Measurements from ENCODE around the gene TFF3. TPM values are rescaled to one million over a fixed set of nuclear protein-coding genes. Genes with fewer than 3 reads are reported as not detected.

Gene TFF3
- total RNA-seq, 4 donors from 2014 or later, result 0.64 to 4.7 (median 0.89) TPM

- no peaks in the 10 kb centered on the region for H3K27me3 ChIP-seq
- ATAC-seq, result no peak
- no peaks in the 10 kb centered on the region for H3K9me3 ChIP-seq
- peaks cover 0 to 71% of the 10 kb centered on the region in 2 donors for H3K36me3 ChIP-seq
- no peak overlapping the region for H3K4me3 ChIP-seq
- H3K4me1 ChIP-seq, result no peaks in the 10 kb centered on the region
- TF ChIP-seq POLR2A (IDR thresholded peaks at IDR 0.05), result no peak
- no peak for TF ChIP-seq CTCF (IDR thresholded peaks at IDR 0.05 in 4 of 5, conservative IDR thresholded peaks at IDR 0.05 in 1 of 5)
- no peak overlapping the region for H3K27ac ChIP-seq
- intact Hi-C loops (cut with DNase I; ENCODE audit: low total_unique reads), result no loop called here
- in situ Hi-C loops (cut with MboI; ENCODE audit: low sequenced_read_pairs in 4 of 4), result no loop called here
- no peak for DNase-seq
Measured at GRCh38 chr21:42285569-42286245, 29.5 kb downstream of the TFF3 start.

GRCh38 chr21:42282715-42283114, 32.5 kb downstream of the TFF3 start:
- no peaks in the 10 kb centered on the region for H3K27me3 ChIP-seq
- no peaks in the 10 kb centered on the region for H3K9me3 ChIP-seq
- TF ChIP-seq CTCF (IDR thresholded peaks at IDR 0.05 in 4 of 5, conservative IDR thresholded peaks at IDR 0.05 in 1 of 5) (no peak), POLR2A (IDR thresholded peaks at IDR 0.05) (no peak)
- no peaks in the 10 kb centered on the region for H3K4me1 ChIP-seq
- peaks cover 0 to 55% of the 10 kb centered on the region in 2 donors for H3K36me3 ChIP-seq
- in situ Hi-C loops (cut with MboI; ENCODE audit: low sequenced_read_pairs in 4 of 4), result no loop called here
- H3K4me3 ChIP-seq, result no peak overlapping the region
- H3K27ac ChIP-seq, result no peak overlapping the region
- no peak for DNase-seq
- intact Hi-C loops (cut with DNase I; ENCODE audit: low total_unique reads), result no loop called here
- ATAC-seq, result no peak

- peaks cover 0 to 49% of the 10 kb centered on the region in 2 donors for H3K36me3 ChIP-seq
- H3K4me1 ChIP-seq, result no peaks in the 10 kb centered on the region
- no peak overlapping the region for H3K4me3 ChIP-seq
- intact Hi-C loops (cut with DNase I; ENCODE audit: low total_unique reads), result no loop called here
- no peaks in the 10 kb centered on the region for H3K27me3 ChIP-seq
- no peak for DNase-seq
- in situ Hi-C loops (cut with MboI; ENCODE audit: low sequenced_read_pairs in 4 of 4), result no loop called here
- no peaks in the 10 kb centered on the region for H3K9me3 ChIP-seq
- ATAC-seq, result no peak
- no peak for TF ChIP-seq CTCF (IDR thresholded peaks at IDR 0.05 in 4 of 5, conservative IDR thresholded peaks at IDR 0.05 in 1 of 5)
- no peak for TF ChIP-seq POLR2A (IDR thresholded peaks at IDR 0.05)
- H3K27ac ChIP-seq, result no peak overlapping the region
Measured at GRCh38 chr21:42282021-42282420, 33.2 kb downstream of the TFF3 start.

GRCh38 chr21:42281181-42281680, 34.0 kb downstream of the TFF3 start:
- H3K27ac ChIP-seq, result no peak overlapping the region
- no peaks in the 10 kb centered on the region for H3K9me3 ChIP-seq
- TF ChIP-seq POLR2A (IDR thresholded peaks at IDR 0.05) (no peak), CTCF (IDR thresholded peaks at IDR 0.05 in 4 of 5, conservative IDR thresholded peaks at IDR 0.05 in 1 of 5) (no peak)
- in situ Hi-C loops (cut with MboI; ENCODE audit: low sequenced_read_pairs in 4 of 4), result no loop called here
- H3K4me3 ChIP-seq, result no peak overlapping the region
- peaks cover 0 to 45% of the 10 kb centered on the region in 2 donors for H3K36me3 ChIP-seq
- H3K4me1 ChIP-seq, result no peaks in the 10 kb centered on the region
- ATAC-seq, result no peak
- intact Hi-C loops (cut with DNase I; ENCODE audit: low total_unique reads), result no loop called here
- no peaks in the 10 kb centered on the region for H3K27me3 ChIP-seq
- no peak for DNase-seq
